Measurements from ENCODE around the gene UCN2. TPM values are rescaled to one million over a fixed set of nuclear protein-coding genes. Genes with fewer than 3 reads are reported as not detected.

UCN2 gene
- total and polyA plus RNA-seq, 9 of the 15 experiments (the other 6 are each of a cell fraction or from before 2014, with no cell fraction given): 0.08 to 0.11 TPM; not detected in 7

GRCh38 chr3:48595526-48596121 lies 32.0 kb upstream of the UCN2 start (continued):
- TF ChIP-seq ZNF407 (IDR thresholded peaks at IDR 0.05; ENCODE audit: low read depth) (no peak), DNMT1 (IDR thresholded peaks at IDR 0.05) (no peak), NFE2 (IDR thresholded peaks at IDR 0.05; ENCODE audit: low read depth) (peak; percentile 4; the same call in 1 of the 2 replicates), TCF15 (CRISPR knock-in tag; IDR thresholded peaks at IDR 0.05) (no peak), OTX1 (CRISPR knock-in tag; IDR thresholded peaks at IDR 0.05) (no peak), PCBP1 (IDR thresholded peaks at IDR 0.05; ENCODE audit: low read depth, low read length, poor library complexity, severe bottlenecking) (no peak), NR3C1 (CRISPR knock-in tag; IDR thresholded peaks at IDR 0.05) (no peak), ATF7 (IDR thresholded peaks at IDR 0.05) (0 out of 2 replicates have a peak, but pooled peaks have one; percentile 35), CHD4 (IDR thresholded peaks at IDR 0.05; ENCODE audit: insufficient read depth, insufficient replicate concordance, low read depth, low read length, poor library complexity, severe bottlenecking) (no peak), ZNF41 (CRISPR knock-in tag; conservative IDR thresholded peaks at IDR 0.05) (no peak), CREB3L1 (IDR thresholded peaks at IDR 0.05; ENCODE audit: borderline replicate concordance, low read depth) (no peak), LARP7 (IDR thresholded peaks at IDR 0.05) (no peak), CREM (IDR thresholded peaks at IDR 0.05; ENCODE audit: low read depth) (no peak), RAD51 (IDR thresholded peaks at IDR 0.05; ENCODE audit: borderline replicate concordance, low read depth) (no peak), FOSL1 (tag; conservative IDR thresholded peaks at IDR 0.05) (peak; percentile 91), MCM2 (IDR thresholded peaks at IDR 0.05; ENCODE audit: low read depth) (no peak), HDAC3 (IDR thresholded peaks at IDR 0.05; ENCODE audit: borderline replicate concordance, partially characterized antibody) (no peak)

All from K562 (cell line).